HG02798 (cell line): ENCODE data around the gene RDH5.
"Not testable (repeated sequence)": the region's sequence is repeated elsewhere in the genome, so short reads cannot be mapped to it uniquely, and the experiment has no call there.

Experiments used
- ATAC-seq: cut with Tn5 transposase; IDR thresholded peaks from one replicate; pipeline ENCODE4 v1.9.1; 2021; ENCODE audit warnings: mild to moderate bottlenecking; ENCODE audit not compliant: unreplicated experiment, poor library complexity

The RDH5 gene

DNA sequence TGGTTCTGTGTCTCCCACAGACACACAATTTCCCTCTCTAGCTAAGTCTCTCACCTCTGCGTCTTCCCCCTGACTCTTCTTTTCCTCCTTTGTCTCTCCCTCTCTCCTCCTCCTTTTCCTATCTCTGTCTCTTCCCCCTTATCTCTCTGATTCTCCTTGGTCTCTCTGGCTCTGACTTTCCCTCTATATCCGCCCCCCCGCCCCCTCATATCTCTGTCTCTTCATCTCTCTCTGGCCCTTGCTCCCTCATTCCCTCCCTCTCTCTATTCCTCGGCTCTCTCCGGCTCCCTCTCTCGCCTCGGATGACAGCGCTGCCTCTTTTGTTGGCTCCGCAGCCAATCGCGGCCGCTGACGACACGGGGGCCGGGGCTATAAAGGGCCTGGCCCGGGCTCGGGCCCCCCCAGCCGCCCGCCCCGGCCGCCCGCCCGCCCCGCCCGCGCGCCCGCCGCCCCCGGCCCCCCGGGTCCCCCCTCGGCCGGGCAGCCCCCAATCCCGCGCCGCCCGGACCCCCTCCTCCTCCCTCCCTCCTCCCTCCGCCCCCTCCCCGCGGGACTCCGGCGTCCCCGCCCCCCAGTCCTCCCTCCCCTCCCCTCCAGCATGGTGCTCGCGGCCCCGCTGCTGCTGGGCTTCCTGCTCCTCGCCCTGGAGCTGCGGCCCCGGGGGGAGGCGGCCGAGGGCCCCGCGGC is 22.7 kb downstream of the RDH5 start, which contains the start of gene GDF11:
TSS of gene GDF11 (plus strand) at position 404 of the 687 bp plus-strand sequence. CDS start at position 599, 195 bp downstream.
- ATAC-seq: peak; percentile 41

- ATAC-seq: peak; percentile 57
Measured at GRCh38 chr12:55743406-55744339, 23.5 kb downstream of the RDH5 start.

GRCh38 chr12:55744340-55745030 is 24.3 kb downstream of the RDH5 start:
- no peak for ATAC-seq

- no peak for ATAC-seq
Measured at GRCh38 chr12:55745361-55746173, 25.4 kb downstream of the RDH5 start.

DNA sequence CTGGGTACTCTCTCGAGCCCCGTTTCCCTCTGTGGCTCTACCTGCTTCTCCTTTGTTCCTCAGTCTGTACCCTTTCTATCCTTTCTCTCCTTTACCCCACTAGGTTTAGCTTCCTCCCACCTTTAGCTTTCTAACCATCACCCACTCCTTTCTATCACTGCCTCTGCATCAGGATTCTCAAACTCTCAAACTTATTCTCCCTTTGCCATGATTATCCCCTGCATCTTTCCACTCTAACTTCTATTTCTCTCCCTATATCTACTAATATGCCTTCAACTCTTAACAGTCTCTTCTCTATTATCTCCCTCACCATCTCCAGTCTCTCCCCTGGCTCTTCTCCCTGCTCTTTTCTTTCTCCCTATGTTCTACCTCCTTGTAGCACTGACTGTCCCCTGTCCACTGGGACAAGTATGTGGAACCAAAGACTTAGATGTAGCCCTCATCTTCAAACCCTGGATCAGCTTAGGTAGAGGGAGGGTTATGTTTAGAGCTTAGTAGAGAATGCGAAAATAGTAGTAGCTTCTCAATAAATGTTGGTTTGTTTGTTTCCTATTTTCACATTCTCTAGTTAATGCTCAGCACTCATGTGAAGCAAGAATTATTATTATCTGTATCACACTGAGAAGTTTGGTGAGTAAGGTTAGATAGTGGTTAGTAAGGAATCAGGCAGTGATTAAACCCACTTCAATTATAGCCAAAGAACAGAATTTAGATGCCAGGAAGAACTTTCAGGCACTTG is 26.1 kb downstream of the RDH5 start:
- no peak for ATAC-seq

DNA sequence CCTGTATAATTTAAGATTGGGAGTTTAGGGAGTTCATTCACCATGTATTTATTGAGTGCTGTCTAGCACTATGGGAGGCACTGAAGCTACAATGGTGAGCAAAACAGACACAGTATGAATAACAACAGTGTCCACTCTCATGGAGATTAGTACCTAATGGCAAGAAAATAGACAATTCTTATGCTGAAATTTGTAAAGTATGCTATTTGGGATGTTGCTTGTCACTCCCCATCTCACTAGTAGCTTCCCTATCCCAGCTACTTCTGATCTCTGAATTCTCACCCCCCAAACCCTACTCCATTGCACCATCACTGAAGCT is 26.7 kb downstream of the RDH5 start:
- ATAC-seq: no peak

DNA sequence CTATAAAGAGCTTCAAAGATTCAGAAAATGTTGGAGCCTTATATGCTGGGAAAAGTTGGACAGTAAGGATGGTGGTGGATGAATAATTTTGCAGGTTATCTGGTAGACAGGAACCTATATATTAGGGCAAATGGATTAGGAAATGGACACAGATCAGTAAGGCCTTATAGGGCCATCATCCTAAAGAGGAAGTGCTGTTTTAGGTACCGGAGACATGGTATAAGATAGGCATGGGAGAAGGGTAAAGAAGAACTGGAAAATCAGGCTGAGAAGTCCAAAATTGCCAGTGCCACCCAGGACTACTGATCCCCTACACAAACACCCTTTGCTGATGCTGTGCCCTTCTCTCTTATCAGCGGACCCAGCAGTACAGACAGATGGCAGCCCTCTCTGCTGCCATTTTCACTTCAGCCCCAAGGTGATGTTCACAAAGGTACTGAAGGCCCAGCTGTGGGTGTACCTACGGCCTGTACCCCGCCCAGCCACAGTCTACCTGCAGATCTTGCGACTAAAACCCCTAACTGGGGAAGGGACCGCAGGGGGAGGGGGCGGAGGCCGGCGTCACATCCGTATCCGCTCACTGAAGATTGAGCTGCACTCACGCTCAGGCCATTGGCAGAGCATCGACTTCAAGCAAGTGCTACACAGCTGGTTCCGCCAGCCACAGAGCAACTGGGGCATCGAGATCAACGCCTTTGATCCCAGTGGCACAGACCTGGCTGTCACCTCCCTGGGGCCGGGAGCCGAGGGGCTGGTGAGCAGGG is 28.2 kb downstream of the RDH5 start:
- no peak for ATAC-seq

- no peak for ATAC-seq
Measured at GRCh38 chr12:55755246-55755645, 35.1 kb downstream of the RDH5 start.

- ATAC-seq: no peak
Measured at GRCh38 chr12:55757701-55758100, 37.5 kb downstream of the RDH5 start.

GRCh38 chr12:55758575-55758974 is 38.4 kb downstream of the RDH5 start:
- not testable (repeated sequence) for ATAC-seq

DNA sequence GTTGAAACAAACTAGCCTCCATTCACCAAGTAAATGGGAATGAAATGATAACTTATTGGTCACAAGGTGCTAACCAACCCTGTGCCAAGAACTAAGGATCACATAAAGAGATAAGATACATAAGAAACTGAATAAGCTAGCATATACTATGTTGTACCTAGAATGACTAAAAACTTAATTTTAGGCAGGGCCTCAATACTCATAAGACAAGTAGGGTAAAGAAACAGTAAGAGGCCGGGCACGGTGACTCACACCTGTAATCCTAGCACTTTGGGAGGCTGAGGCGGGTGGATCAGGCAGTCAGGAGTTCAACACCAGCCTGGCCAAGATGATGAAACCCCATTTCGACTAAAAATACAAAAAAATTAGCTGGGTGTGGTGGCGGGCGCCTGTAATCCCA is 40.5 kb downstream of the RDH5 start:
- ATAC-seq: no peak

- no peak for ATAC-seq
Measured at GRCh38 chr12:55762646-55763045, 42.5 kb downstream of the RDH5 start.

GRCh38 chr12:55765736-55766290 is 45.6 kb downstream of the RDH5 start:
- ATAC-seq: no peak

DNA sequence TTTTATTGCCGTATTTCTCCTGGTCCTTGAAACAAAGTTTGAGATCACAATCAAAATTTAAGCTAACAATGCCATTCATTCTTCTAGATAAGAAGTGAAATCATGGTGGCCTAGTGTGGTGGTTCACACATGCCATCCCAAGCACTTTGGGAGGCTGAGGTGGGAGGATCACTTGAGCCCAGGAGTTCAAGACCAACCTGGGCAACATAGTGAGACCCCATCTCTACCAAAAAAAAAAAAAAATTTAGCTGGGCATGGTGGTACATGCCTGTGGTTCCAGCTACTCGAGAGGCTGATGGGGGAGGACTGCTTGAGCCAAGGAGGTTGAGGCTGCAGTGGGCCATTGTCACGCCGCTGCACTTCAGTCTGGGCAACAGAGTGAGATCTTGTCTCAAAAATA is 47.0 kb downstream of the RDH5 start:
- ATAC-seq: no peak

GRCh38 chr12:55771736-55772135 is 51.5 kb downstream of the RDH5 start:
- ATAC-seq: no peak
